Posterior vena cava (tissue), 2 donors: ENCODE results near the gene LRRC8D. TPM values are rescaled to one million over a fixed set of nuclear protein-coding genes. Genes with fewer than 3 reads are reported as not detected.

ENCODE experiments used
- DNase-seq: peaks from one replicate; pipeline ENCODE4 v3.0.0-alpha.2; 2020; ENCODE audit warnings: low spot score
- intact Hi-C, 2 donors: fragments of 100-400 bp; cut with DNase I; formaldehyde crosslinking; loops; one replicate each; pipeline versions ENCODE4 v1.14.1 to v1.14.2; 2022 to 2023
- total RNA-seq, 2 donors: library from RNA; stranded (reverse); fragmentation: NEBNext Ultra II Directional; extraction: Animal tissue kit (Norgen Biotek cat#: 25700); gene quantifications; one replicate each; pipeline ENCODE4 v1.2.1, GENCODE V29; 2021
- donor health status: DM: yes; HTN: yes; CAD: no.
- donor health status: DM: yes; HTN: yes; CAD: no.

LRRC8D gene
- total RNA-seq, 2 donors from 2014 or later = 5.6 to 8.6 TPM

DNA sequence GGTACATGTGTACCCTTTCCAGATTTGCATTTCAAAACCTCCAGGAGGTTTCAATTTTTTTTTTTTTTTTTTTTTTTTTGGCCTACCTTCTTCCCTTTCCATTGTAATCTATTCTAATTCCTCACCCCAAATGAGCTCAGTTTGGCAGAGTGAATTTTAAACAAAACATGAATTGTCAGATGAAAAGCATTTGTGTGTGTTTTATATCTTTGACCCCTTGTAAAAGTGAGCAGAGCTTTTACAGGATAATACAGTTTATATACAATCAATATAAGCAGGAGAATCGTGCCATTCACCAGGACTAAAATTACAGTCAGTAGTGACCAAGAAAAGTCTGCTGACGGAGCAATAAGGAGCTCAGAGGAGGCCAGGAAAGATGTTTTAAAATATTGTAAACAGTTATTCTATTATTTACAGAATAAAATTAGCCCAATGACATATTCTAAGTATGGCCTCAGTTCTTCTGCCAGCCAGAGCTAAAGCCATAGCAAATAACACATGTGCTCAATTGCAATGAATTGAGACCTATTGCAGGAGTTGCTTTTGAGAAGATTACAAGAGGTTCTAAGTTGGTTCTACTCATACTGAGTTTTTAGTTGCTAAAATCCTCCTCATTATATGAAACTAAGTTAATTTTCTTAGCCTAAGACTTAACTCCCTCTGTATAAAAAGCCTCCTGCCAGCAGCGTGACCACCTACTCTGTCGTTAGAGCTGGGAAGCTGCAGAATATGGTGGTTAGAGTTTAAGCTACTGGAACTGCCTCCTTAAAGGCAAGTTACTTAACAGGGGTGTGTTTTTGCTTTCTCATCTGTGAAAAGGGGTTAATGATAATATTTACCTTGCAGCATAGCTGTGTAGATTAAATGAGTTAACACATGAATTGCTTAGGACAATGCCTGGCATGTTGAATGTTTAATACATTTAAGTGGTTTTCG lies 123.3 kb downstream of the LRRC8D start:
- DNase-seq = no peak
- intact Hi-C loops = no loop called here

DNA sequence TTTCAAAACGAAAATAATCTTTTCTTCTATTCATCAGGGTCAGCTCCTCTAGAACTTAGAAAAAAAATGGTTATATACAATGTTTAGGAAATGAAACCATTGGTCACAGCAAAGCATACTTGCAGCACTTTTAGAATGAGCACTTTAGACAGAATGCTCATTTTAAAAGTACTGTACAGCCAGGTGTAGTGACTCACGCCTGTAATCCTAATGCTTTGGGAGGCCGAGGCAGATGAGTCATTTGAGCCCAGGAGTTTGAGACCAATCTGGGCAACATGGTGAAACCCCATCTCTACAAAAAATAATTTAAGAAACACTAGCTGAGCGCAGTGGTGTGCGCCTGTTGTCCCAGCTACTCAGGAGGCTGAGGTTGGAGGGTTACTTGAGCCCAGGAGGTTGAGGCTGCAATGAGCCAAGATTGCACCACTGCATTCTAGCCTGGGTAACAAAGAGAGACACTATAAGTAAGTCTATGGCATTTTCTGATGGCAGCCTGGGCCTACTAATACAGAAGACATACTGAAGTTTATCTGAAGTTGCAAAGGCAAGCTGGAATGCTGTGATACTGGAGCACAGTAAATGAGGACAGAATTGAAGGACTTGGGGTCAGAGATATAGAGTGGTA lies 125.1 kb downstream of the LRRC8D start:
- intact Hi-C loops = no loop called here
- DNase-seq = no peak

DNA sequence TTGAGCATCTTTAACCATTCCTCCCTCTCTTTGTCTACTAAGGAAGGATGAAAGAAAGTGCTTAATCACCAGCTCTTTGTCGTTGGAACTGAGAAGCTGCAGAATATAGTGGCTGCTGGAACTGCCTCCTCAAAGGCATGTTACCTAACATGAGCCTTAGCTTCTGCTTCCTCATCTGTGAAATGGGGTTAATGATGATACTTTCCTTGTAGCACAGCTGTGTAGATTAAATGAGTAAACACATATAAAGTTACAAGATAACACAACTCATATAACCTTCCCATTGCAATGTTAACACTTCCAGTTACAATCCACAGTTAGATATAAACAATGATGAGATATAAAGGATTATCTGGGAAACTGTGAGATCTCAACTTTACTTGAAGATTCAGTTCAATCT lies 125.7 kb downstream of the LRRC8D start:
- intact Hi-C loops = no loop called here
- DNase-seq = no peak

DNA sequence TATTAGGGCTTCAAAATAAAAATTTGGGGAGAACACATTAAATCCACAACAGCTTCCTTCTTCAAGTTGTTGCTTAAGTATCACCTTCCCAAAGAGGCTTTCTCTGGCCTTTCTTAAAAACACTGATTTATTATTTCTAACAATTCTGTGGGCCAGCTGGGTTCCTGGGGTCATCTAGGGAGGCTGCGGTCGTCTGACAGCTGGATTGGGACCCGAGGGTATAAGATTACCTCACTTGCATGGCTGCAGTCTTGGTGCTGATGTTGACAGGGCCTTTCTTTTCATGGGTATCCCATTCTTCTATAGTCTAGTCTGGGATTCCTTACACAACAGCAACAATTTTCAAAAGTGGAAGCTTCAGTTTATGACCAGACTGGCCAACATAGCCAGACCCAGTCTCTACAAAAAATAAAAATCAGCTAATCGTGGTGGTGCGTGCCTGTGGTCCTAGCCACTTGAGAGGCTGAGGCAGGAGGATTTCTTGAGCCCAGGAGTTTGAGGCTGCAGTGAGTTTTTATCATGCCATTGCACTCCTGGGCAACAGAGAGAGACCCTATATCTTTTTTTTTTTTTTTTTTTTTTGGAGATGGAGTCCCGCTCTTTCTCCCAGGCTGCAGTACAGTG lies 128.0 kb downstream of the LRRC8D start:
- intact Hi-C loops = no loop called here
- DNase-seq = no peak

DNA sequence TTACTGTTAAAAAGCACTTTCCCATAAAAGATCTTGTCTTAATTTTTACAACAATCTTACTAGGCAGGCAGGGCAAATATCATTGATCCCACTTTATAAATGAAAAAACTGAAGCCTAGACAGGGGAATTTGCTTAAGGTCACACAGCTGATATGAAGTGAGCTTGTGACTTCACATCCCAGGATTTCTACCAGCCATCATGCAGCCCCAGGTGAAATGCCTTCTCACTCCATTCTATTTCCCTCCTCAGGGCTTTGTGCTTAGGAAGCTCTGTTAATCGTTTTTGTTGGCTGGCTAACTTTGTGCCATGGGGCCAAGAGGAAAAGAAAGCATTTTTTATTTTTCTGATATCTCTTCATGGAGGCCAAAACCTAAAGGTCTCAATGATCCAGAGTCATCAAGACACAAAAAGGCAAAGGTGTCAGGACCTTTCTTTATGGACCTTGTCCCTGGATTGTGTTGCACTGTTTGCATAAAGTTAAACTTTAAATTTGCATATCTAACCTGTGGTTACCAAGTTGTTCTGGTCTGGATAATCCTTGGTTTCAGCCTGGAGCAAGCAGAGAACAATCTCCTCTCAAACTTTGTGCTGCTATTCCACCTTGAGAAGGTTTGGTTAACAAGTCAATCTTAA lies 129.3 kb downstream of the LRRC8D start:
- intact Hi-C loops = no loop called here
- DNase-seq = no peak

DNA sequence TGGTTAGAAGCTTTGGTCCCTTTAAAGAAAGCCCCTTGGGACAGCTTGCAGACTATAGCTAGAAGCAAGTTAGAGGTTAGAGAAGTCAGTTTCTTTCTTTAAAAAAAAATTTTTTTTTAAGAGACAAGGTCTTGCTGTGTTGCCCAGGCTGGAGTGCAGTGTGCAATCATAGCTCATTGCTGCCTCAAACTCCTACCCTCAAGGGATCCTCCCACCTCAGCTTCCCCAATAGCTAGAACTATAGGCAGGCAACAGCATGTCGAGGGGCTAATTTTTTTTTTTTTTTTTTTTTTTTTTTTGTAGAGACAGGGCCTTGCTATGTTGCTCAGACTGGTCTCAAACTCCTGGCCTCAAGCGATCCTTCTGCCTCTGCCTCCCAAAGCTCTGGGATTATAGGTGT lies 129.9 kb downstream of the LRRC8D start:
- no peak for DNase-seq
- intact Hi-C loops = no loop called here

DNA sequence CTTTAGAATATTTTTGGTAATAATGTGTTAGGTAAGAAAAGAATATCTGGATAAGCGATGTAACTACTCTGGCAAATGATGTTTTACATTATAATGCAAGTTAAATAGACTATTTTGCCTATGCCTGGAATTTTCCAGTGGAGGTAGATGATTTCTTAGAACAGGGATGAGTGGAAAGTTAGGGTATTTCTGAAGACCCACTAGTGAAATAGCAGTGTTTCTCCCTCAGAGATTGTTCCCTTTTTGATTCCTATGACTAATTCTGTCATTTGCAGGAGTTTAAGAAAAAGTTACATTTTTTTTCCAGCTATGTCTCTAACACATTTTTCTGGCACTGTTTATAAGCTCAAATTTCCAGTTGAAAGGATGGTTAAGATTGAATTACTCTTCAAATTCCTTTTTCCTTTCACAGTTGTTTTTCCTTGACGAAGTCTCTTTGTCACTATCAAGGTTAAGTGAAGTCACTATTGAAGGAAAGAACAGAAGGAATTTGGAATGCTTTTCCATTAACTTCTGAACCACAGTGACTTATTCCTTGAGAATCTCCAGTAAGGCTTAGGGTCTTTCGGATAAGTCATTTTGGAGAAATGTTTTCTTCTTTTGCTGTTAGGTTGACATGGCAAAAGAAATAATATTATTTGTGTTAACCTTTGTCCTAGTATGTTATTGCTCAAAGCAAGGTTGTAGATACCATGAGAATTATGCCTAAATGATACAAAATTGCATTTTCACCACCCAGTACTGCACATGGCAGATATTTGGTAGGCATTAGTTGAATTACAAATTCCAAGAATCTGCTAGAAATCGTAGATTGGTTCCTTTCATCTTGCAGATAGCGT lies 131.2 kb downstream of the LRRC8D start:
- intact Hi-C loops = no loop called here
- DNase-seq = no peak

DNA sequence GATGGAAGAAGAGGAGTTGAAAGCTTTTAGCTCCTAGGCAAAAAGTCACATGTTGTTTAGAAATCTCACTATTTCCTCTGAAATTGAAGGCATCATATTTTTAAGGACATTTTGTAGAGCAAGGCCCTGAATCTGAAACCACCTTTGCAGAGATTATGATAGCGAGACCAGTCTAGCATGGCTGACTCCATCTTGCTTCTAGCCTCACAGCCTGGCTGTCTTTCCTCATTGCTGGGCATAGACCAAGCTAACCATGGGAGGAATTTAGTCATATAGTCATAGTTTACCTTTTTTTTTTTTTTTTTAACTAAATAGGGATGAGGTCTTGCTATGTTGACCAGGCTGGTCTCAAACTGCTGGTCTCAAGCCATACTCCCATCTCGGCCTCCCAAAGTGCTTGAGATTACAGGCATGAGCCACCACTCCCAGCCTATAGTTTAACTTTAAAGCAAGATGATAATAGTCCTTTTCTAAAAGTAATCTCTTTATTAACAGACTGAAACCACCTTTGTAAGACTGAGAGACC lies 131.8 kb downstream of the LRRC8D start:
- no peak for DNase-seq
- intact Hi-C loops = no loop called here

DNA sequence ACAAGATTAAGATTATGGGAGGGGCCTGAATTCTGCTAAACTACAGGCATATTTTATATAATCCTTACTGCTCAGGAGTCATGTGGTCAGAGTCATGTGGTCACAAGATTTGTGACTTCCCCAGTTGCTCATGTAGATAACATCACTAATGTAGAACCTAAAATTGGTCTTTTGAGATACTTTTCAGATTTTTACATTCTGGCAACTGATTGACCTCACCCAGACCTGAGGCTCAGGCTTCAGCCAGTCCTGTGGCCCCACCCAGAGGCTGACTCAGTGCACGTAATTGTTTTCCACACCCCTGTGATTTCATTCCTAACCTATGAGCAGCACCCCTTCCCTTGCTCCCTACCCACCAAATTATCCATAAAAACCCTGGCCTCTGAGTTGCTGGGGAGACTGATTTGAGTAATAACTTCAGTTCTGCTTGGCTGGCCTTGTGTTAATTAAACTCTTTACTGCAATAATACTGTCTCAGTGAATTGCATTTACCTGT lies 132.3 kb downstream of the LRRC8D start:
- intact Hi-C loops = no loop called here
- no peak for DNase-seq

DNA sequence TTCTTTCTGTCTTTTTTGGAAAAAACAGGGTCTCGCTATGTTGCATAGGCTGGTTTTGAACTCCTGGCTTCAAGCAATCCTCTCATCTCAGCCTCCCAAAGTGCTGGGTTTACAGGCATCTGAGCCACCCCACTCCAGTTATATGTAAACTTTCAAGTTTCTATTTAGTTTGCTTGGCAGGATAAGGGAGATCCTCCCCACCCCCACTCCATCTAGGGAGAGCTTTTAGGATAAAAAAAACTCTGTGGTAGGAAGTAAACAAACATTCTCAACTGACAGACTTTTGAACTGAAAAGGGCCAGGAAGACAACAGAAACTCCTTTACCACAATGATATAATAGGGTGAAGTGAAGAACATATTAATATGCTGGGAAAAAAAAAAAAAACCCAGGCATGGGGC lies 133.1 kb downstream of the LRRC8D start:
- DNase-seq = no peak
- intact Hi-C loops = no loop called here

DNA sequence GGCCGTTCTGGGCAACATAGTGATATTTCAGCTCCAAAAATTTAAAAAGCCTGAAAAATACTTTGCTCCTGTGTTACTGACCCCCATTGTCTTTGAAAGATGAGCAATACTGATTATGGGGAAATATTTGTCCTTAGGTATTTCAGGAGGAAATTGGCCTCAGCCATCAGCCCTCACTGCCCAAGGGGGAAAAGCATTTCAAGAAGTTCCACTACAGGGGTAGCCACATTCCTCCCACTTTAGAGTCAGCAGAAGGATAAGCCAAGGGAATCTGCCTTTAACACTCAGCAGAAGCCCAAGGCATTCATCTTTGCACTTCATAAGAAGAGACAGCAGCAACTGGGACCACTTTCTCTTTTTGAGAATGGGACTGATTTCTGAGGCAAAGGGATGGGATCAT lies 133.6 kb downstream of the LRRC8D start:
- DNase-seq = no peak
- intact Hi-C loops = no loop called here

DNA sequence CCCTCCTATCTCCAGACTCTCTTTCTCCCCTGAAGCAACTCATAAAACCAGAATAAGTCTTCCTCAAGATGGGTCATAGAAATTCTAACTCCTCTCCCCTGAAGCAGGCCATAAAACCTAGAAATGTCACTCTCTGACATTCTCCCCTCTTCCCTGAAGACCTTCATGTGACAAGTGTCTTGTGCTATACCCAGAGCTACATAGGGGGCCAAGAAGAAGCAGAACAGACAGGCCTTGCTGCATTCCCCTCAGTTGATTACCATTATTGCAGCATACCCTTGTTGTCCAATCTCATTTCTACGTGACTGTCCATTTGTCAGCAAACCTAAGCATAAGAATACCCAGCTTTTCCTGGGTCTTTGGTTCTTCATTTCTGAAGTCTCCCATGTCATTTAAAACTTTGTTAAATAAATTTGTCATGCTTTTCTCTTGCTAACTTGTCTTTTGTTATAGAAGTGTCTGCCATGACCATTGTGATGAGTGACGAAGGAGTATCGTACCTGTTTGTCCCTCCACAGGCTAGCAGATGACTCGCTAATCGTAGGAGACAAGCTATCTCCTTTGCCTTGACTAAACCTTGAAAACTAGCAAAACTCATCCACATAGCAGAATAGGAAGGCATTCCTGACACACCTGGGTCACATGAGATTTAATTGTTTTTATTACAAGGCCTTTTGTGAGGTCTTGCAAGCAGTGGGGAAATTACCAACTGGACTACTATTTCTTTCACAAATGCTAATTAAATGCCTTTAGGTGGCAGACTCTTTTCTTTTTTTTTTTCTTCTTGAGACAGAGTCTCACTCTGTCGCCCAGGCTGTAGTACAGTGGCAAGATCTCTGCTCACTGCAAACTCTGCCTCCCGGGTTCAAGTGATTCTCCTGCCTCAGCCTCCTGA lies 134.7 kb downstream of the LRRC8D start:
- no peak for DNase-seq
- intact Hi-C loops = no loop called here

DNA sequence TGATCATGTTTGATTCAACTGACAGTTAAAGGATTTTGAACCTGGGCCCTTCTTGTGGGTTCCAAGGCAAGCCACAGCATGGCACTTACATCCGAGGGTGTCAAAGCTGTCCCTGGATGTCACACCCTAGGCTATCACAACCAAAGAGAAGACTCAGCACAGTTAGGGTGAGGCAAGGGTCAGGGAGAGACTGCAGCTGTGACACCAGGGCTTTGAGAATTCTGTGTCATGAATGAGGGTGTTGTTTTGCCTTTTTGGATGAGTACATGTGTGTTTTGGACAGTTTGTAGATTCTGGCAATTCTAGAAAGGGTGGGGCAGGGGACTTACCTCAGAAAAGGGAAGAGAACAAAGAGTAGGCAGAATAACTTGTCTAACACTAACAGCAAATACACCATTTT lies 136.3 kb downstream of the LRRC8D start:
- no peak for DNase-seq
- intact Hi-C loops = no loop called here

DNA sequence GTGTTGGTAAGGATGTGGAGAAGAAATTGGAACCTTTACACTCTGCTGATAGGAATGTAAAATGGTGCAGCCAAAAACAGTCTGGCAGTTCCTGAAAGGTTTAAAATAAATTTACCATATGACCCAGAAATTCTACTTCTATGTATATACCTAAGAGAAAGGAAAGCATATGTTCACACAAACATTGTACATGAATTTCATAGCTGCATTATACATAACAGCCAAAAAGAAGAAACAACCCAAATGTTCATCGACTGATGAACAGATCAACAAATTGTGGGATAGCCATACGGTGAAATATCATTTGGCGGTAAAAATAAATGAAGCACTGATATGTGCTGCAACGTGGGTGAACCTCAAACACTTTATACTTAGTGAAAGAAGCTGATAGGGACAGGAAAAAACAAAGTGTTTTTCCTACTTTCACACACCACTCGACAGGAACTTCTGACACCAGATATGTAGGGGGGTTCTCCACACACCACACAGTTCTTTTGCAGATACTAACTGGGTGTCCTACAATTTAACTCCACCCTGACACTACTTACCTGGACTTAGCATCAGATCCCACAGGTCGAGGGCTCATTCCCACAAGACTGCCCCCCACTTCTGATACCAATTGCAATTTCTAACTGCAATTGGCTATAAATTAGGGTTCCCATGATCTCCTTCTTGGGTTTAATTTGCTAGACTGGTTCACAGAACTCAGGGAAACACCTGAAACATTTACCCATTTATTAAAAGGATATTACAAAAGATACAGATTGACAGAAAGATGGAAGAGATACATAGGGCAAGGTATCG lies 138.2 kb downstream of the LRRC8D start:
- intact Hi-C loops = no loop called here
- no peak for DNase-seq

DNA sequence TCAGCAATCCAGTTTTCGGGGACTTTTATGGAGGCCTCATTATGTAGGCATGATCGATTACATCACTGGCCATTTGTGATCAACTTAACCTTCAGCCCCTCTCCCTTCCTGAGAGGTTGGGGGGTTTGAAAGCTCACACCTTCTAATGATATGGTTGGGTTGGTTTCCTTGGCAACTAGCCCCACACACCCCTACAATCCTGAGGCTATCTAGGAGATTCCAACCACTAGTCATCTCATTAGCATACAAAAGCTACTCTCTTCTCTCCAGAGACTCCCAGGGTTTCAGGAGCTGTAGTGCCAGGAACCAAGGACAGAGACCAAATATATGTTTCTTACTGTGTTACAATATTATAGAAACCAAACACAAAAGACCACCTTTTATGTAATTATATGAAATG lies 138.9 kb downstream of the LRRC8D start:
- intact Hi-C loops = no loop called here

DNA sequence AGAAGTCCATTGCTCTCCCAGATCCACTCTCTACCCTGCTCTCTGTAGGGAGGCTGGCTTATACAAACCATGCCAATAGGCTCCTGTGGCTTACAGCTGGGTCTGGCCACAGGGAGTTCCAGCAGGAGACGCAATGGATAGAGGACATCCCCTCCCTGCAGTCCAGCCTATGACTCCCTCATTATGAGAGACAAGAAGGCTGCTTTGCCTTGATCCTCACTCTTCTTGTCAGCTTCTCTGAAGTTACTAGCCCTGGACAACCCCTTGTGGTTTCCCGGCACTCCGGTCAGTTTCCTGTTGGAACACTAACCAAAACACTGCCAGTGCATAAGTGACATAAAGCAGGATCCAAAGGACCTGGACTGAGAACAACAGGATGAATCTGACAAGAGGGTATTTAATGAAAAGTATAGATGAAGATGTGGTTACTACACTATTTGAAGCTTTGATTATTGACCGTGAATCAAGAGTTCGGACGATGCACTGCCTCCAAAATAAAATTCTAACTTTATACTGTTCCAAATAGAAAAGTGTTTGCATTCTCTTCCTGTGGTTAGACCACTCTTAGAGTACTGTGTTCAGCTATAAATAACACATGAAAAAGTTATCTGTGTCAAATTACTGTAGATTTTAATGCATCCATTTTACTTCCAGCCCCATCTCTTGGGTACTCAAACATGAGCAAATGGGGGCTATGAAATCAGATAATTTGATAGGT lies 141.4 kb downstream of the LRRC8D start:
- DNase-seq = no peak
- intact Hi-C loops = no loop called here

More for the DNA sequence above, 138.9 kb downstream of the LRRC8D start:
- DNase-seq = no peak
